Activated naive CD4-positive, alpha-beta T cell treated with Interleukin-2 at 50 U/mL for 16 hours (primary cell): ENCODE results near the gene MFGE8.
"Not testable (repeated sequence)": the region's sequence is repeated elsewhere in the genome, so short reads cannot be mapped to it uniquely, and the experiment has no call there.

Experiments used
- DNase-seq: peaks from one replicate; pipeline ENCODE4 v3.0.0-alpha.2; 2020

MFGE8 gene, protein sequence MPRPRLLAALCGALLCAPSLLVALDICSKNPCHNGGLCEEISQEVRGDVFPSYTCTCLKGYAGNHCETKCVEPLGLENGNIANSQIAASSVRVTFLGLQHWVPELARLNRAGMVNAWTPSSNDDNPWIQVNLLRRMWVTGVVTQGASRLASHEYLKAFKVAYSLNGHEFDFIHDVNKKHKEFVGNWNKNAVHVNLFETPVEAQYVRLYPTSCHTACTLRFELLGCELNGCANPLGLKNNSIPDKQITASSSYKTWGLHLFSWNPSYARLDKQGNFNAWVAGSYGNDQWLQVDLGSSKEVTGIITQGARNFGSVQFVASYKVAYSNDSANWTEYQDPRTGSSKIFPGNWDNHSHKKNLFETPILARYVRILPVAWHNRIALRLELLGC

DNA sequence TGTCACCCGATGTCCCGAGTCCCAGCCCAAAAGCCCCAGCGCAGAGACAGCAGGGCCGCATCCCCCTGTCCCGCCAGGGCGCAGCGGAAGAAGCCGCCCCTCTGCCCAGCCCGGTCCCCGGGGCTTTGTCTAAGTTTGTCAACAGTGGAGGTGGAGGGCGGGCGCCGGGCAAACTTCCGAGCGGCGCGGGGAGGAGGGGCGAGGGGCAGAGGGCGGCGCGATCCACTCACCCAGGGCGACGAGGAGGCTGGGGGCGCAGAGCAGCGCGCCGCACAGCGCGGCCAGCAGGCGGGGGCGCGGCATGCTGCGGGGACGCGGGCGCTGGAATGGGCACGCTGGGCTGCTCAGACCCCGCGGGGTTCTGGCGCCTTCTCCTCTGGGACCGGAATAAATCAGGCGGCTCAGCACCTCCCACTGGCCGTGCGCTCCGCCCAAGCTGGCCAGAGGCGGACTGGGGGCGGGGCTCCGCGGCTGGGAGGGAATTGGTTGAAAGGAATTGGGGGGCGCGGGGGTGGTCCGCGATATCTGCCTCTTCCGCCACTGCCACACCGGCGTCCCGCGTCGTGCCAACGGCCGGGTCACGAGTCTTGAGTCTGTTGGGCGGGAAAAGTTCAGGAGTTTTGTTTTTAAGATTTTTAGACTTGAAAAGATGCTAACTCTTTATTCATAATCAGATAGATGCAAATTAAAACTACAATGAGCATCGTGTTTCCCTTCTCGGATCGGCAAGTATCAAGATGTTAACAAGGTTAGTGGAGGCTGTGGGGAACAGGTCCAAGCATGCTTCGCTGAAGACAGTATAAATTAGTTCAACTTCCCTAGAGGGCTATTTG lies at the start of gene MFGE8:
Gene MFGE8 (minus strand): TSS at position 363 of the 833 bp plus-strand sequence. CDS start 60 bp downstream, at position 303.
- DNase-seq, result peak; percentile 76

DNA sequence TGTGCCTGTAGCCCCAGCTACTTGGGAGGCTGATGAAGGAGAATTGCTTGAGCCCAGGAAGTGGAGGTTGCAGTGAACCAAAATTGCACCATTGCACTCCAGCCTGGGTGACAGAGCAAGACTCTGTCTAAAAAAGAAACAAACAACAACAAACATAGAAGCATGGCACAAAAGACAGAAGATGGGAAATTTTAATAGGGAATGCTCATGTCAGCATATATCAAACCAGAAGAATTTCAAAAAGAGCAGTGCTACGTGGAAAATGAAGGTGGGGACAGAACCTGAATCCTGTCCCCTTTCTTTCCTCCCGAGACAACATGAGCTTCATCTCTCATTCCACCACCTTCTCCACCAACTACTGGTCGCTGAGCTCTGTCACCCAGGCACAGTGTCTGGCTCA lies 46.3 kb upstream of the MFGE8 start:
- DNase-seq, result no peak

DNA sequence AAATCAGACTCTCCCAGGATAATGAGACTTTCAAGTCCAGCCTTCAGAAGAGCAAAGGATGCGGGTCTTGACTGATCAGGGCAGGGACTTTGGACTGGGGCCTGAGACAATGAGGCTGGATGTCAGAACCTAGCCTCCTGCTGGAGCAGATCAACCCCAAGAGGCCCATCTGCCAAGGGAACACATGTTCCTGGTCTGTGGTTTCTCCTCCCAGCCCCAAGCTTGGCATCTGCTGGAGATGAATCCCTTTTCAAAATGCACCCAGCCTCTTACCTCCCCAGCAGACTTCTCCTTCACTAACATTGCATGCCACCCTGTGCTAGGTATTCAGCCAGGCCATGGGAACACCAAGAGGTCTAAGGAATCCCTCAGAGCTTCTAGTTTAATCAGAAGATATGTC lies 43.7 kb upstream of the MFGE8 start:
- DNase-seq, result no peak

DNA sequence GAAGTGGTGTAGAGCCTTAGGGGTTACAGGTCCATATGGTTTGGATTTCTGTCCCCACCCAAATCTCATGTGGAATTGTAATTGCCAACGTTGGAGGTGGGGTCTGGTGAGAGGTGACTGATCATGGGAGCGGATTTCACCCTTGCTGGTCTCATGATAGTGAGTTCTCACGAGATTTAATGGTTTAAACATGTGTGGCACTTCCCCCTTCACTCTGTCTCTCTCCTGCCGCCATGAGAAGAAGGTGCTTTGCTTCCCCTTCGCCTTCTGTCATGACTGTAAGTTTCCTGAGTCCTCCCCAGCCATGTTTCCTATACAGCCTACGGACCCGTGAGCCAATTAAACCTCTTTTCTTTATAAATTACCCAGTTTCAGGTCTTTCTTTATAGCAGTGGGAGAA lies 43.1 kb upstream of the MFGE8 start:
- no peak for DNase-seq

DNA sequence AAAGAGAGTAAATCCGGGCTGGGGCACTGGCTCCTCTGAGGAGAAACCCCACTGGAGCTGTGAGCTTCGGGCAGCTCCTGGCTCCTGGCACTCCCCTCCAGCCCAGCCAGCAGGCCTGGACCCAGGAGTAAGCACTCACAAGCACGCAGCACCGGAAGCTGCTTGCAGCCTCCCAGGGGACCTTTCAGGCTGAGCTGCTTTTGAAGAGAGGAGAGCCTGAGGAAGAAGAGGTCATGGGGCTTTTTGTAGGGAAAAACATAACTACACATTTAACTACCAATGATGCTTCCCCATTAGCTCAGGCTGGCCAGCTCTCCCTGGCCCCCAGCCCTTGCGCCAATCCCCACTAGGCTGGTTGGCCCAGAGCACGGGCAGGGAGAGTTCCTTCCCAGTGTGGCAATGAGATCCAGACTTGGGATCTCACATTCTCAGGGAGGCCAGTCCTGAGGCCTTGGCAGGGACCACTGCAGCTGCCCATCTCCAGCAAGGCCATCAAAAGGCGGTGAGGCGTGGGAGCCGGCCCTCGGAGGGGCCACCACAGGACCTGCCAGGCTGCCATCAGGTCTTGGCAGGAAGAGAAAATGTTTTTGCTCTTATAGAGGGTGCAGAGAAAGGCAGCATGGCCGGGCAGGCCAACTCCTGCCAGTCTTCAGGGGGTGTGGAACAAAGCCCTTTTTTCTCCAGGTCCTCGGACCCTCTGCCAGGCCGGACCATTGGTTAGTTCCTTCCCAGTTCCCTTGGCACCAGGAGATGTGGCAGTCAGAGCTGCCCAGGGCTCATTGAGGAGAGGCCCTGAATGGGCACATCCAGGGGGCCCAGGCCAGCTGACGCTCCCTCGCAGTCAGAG lies 41.5 kb upstream of the MFGE8 start:
- no peak for DNase-seq

DNA sequence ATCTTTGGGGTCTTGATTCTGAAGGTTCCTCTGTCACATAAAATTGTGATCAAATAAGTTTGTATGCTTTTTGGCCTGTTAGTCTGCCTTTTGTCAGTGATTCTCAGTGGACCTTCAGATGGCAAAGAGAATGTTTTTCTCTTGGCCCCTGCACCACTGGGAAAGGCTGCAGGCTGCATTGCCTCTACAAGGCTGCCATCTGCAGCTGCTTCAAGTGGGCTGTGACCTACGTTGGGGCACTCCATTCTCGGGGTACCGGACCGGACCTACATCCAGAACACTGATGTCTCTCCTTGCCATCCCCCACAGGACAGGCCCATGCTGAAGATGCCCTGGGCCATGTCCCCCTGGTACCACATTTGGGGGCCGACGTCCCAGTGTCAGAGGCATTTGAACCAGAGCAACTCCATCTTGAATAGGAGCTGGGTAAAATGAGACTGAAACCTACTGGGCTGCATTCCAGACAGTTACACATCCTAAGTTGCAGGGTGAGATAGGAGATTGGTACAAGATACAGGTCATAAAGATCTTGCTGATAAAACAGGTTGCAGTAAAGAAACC lies 37.5 kb upstream of the MFGE8 start:
- DNase-seq, result no peak

DNA sequence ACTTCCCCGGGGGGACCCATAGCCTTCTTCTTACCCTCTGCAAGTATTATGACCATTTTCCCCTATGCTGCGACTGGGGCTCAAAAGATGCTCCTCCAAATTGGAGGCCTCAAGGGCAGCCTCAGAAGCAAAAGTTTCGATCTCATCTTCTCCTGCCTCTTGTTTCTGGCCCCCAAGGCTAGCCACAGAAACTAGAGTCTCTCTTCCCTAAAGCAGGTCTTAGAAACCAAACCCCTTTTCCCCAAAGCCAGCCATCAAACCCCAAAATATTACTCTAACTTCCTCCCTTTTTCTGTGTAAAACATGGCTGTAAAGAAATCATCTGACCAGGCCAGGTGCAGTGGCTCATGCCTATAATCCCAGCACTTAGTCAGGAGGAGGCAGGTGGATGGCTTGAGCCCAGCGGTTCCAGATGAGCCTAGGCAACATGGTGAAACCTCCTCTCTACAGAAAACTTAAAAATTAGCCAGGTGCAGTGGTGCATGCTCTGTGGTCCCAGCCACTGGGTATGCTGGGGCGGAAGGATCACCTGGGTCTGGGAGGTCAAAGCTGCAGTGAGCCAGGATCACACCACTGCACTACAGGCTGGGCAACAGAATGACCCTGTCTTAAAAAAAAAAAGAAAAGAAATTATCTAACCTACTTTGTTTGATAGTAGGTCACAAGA lies 36.7 kb upstream of the MFGE8 start:
- no peak for DNase-seq

DNA sequence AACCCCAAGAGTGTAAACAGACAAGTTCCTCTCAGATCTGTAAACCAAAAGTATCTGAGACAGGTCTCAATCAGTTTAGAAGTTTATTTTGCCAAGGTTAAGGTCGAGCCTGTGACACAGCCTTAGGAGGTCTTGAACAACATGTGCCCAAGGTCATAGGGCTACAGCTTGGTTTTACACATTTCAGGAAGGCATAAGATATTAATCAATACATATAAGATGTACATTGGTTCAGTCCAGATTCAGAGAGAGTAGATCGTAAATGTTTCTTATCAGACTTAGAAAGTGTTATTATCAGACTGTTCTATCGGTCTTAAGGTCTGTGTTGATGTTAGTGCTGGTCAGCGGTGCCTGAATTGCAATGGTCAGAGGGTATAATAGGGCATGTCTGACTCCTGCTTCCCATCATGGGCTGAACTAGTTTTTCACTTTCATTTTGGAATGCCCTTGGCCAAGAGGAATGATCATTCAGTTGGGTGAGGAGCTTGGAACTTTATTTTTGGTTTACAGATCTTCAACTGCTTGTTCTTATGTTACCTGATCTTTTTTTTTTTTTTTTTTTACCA lies 27.0 kb upstream of the MFGE8 start:
- DNase-seq, result no peak

DNA sequence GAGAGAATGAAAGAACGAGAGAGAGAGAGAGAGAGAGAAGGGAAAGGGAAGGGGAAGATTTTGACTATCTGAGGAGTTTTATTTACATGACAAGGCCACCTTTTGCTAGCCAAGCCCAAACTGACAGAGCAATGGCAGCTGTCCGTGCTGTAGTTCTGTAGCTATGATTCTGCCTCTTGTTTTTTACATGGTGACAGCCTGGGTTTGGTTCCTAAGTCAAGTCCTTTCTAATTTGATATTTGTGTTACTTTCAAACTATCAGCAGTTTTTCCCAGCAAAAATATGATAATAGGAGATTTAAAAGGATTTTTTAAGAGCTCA lies 26.3 kb upstream of the MFGE8 start:
- no peak for DNase-seq

DNA sequence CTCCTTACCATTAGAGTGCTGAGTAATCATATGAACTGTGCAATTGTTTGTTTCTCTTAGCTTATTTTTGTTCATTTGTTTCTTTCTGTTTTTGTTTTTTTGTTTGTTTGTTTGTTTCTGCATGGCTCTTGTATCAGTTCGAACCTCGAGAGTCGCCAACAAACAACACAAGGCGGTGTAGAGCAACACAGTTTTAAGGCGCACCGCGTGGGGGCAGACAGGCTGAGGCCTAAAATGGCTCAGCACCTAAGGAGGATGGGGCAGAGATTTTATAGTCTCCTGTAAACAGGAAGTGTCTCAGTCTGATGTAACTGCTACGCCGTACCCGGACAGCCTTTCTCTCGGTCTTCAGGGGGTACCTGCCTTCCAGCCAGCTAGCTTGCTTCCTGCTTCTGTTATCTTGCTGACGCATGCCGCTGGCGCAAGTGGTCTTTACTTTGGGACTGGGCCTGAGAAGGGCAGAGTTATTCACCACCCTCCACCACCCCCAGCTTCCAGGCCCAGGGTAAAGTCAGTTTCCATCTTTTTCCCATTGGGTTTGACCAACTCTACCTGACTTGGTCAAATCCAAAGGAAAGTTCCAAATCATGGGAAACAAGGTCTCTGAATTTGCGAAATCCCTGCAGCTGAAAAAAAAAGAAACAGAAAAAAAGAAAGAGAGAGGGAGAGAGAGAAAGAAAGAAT lies 25.8 kb upstream of the MFGE8 start:
- DNase-seq, result no peak

DNA sequence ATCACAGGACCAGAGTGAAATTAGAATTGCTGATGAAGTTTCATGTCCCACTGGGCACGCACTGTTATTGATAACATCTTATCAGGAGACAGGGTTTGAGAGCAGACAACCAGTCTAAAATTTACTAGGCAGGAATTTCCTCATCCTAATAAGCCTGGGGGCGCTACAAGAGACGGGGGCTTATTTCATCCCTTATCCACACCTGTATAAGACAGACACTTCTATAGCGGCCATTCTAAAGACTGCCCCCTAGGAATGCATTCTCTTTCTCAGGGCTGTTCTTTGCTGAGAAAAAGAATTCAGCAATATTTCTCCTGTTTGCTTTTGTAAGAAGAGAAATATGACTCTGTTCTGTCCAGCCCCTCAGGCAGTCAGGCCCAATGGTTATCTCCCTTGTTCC lies 21.3 kb upstream of the MFGE8 start:
- not testable (repeated sequence) for DNase-seq

DNA sequence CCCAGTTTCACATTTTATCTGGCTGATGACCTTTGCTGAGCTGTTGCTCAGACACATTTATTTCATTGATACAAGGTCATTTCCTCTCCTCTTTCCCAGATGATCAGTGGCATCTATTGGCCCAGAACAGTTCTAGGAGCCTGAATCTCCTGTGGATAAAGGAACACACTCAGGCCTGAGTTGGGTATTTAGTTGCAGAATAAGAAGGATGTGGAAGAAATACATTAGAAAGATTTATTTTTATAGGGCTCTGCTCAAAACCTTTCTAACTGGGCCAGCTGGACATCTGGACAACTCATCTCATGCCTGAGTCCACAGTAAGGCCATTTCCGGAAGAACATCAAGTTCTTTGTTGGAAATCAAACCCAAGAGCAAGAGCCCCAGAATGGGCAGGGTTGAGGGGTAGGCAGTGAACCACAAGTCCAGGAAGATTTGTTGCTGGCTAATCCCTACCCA lies 19.7 kb upstream of the MFGE8 start:
- DNase-seq, result no peak

DNA sequence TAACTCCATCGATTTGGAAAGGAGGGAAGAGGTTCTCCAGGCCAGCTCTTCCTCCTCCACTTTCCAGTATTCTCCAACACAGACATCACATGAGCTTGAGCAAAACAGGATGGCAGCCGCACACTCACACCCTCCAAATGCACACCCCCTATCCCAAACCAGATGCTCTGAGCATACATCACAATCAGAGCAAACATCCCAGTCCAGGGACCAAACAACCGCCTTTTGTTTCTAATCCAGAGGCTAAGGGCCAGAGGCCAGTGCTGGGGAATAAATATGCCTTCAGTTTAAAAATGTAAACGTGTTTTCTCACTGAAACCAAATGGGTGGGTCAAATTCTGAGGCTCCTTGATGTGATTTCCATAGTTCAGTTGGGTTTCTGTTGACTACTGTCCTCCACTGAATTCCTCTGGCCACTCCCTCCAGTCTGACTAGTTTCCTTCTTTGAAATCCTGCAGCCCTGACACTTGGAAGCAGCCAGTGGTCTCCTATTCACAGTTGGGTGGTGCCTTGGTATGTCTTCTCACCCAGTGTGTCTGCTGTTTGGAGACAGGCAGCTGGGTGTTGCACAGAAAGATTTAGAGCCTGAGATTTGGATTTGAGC lies 19.2 kb upstream of the MFGE8 start:
- DNase-seq, result no peak

DNA sequence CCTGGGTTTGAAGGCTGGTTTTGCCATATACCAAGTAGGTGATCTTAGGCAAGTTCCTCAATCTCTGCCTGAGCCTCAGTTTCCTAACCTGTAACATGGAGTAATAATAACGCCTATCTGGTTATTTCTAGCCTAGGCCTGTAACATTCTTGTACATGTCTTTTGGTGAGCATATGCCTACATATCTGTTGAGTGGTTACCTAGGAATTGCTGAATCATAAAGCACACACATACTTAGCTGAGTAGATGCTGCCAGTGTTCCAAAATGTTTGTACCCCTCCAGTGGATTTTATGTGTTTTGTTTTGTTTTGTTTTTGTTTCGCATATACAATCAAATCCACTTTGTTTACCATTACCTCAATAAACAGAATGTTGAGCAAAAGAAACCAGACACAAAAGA lies 17.4 kb upstream of the MFGE8 start:
- no peak for DNase-seq

DNA sequence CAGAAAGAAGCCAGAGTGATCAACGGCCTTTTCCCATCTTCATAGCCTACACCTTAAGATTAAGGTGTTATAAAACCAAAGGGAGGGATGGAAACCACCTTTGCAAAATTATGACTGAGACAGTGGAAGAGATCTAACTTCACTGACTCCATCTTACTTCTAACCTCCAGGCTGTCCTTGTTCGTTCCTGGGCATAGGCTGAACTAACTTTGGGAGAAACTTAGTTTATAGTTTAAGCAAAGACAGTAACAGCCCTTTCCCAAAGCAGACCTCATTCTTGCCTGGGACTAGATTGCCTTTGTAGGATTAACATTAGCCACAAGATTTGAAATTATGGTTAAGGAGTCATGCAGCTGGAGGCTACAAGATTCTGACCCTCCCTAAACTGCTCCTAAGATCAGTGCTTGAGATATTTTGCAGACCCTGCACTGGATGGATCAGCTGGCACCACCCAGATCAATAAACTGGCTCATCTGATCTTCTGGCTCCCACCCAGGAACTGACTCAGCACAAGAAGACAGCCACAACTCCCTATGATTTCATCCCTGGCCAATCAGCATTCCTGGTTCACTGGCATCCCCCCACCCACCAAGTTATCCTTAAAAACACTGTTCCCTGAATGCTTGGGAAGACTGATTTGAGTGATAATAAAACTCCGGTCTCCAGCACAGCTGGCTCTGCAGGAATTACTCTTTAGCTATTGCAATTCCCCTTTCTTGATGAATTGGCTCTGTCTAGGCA lies 16.3 kb upstream of the MFGE8 start:
- not testable (repeated sequence) for DNase-seq

DNA sequence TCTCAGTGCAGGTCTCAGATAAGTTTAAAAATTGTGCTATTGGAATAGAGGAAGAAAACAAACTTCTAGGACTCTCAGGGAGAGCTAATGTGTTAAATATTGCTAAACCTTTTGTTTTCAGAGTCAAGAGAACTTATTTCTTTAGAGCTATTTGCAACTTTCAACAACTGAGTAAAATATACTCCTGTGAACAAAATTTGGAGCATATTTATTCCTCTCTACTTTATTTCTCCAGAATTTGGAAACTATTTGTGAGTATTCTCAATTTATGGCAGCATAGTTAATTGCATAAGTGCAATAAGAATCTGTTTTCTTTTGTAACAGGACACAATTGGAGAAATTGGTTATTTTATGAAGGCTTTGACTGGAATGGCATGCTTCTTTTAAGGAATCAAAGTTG lies 15.0 kb upstream of the MFGE8 start:
- not testable (repeated sequence) for DNase-seq

DNA sequence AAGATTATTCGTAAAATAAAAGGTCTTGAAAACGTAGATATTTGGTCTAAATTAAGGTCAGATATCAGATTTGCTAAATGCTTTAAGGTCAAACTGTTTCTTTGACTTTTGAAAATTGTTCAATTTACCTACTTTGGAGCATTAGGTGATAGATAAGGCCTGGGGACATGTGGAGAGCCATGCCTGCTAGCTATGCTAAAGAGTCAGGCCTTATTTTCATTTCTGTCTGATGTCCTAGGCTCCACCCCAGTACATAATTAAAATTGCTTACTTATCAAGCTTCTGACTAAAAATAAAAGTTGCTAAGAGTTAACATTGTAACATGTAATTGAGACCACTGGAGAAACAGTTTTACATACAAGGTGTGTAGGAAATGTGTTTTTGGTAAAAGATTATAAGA lies 12.5 kb upstream of the MFGE8 start:
- not testable (repeated sequence) for DNase-seq

DNA sequence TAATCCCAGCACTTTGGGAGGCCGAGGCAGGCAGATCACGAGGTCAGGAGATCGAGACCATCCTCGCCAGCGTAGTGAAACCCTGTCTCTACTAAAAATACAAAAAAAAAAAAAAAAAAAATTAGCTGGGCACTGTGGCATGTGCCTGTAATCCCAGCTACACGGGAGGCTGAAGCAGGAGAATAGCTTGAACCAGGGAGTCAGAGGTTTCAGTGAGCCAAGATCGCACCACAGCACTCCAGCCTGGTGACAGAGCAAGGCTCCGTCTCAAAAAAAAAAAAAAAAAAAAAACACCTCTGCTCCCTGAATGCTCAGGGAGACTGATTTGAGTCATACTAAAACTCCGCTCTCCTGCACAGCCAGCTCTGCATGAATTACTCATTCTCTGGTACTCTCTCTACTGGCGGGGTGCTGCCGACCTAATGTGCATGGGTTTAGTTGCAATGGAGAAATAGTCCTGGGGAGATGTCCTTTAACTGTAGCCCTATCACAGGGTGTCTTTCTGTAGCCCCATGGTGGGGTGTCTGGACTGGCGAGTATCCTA lies 7.8 kb upstream of the MFGE8 start:
- DNase-seq, result peak; percentile 36

DNA sequence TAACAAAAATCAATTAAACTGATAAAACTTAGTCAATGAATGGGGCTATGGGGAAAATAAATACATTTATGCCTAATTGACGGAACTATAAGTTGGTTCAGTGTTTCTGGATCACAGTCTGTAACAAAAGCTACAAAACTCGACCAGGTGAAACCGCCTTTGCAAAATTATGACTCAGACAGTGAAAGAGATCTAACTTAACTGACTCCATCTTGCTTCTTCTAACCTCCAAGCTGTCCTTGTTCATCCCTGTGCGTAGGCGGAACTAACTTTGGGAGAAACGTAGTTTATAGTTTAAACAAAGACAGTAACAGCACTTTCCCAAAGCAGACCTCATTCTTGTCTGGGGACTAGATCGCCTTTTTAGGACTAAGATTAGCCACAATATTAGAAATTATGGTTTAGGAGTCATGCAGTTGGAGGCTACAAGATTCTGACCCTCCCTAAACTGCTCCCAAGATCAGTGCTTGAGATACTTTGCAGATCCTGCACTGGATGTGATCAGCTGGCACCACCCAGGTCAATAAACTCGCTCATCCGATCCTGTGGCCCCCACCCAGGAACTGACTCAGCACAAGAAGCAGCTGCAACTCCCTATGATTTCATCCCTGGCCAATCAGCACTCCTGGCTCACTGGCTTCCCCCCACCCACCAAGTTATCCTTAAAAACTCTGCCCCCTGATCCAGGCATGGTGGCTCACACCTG lies 7.2 kb upstream of the MFGE8 start:
- no peak for DNase-seq
